H9 (cell line): ENCODE results near the gene TMEM250. TPM values are rescaled to one million over a fixed set of nuclear protein-coding genes. Genes with fewer than 3 reads are reported as not detected.

Source experiments
- DNase-seq: peaks from one replicate; pipeline ENCODE4 v3.0.0-alpha.2; 2017
- H2AFZ ChIP-seq: one replicate; pipeline ENCODE4 v1.6.1; 2013; ENCODE audit warnings: mild to moderate bottlenecking, low read length, control low read depth, moderate library complexity
- H2AK5ac ChIP-seq: 2 replicates; pipeline ENCODE4 v1.6.1; 2013; ENCODE audit warnings: low read length, control low read depth, mixed read lengths; ENCODE audit not compliant: insufficient read length
- H2BK120ac ChIP-seq: one replicate; pipeline ENCODE4 v1.6.1; 2013; ENCODE audit warnings: low read depth, mild to moderate bottlenecking, low read length, control low read depth, inconsistent platforms; ENCODE audit not compliant: poor library complexity, severe bottlenecking
- H2BK12ac ChIP-seq: 2 replicates; pipeline ENCODE4 v1.6.1; 2013; ENCODE audit warnings: low read length, control low read depth, mixed read lengths, low read depth; ENCODE audit not compliant: insufficient read length
- H2BK15ac ChIP-seq: 2 replicates; pipeline ENCODE4 v1.6.1; 2013; ENCODE audit warnings: low read depth, low read length, control low read depth
- H2BK20ac ChIP-seq: one replicate; pipeline ENCODE4 v1.6.1; 2013; ENCODE audit warnings: low read depth, mild to moderate bottlenecking, low read length, control low read depth, inconsistent platforms; ENCODE audit not compliant: poor library complexity, severe bottlenecking
- H2BK5ac ChIP-seq: 2 replicates; pipeline ENCODE4 v1.6.1; 2013; ENCODE audit warnings: low read length, control low read depth, mixed read lengths; ENCODE audit not compliant: insufficient read length
- H3K14ac ChIP-seq: 2 replicates; pipeline ENCODE4 v1.6.1; 2013; ENCODE audit warnings: low read length, control low read depth; ENCODE audit not compliant: insufficient read depth
- H3K18ac ChIP-seq: 2 replicates; pipeline ENCODE4 v1.6.1; 2013; ENCODE audit warnings: low read depth, mild to moderate bottlenecking, mixed read lengths, low read length, control low read depth; ENCODE audit not compliant: insufficient read length
- H3K23ac ChIP-seq: 2 replicates; pipeline ENCODE4 v1.6.1; 2013; ENCODE audit warnings: low read length, control low read depth, mixed read lengths, low read depth; ENCODE audit not compliant: insufficient read length
- H3K23me2 ChIP-seq: 2 replicates; pipeline ENCODE4 v1.6.1; 2013; ENCODE audit warnings: low read depth, mild to moderate bottlenecking, mixed read lengths, low read length, control low read depth; ENCODE audit not compliant: insufficient read length, poor library complexity, severe bottlenecking
- H3K27ac ChIP-seq: 2 replicates; pipeline ENCODE4 v1.5.1; 2013; ENCODE audit warnings: low read length, control low read depth, mixed read lengths, low read depth; ENCODE audit not compliant: insufficient read length
- H3K27me3 ChIP-seq: 2 replicates; pipeline ENCODE4 v1.6.1; 2013; ENCODE audit warnings: low read length, control low read depth, inconsistent platforms; ENCODE audit not compliant: insufficient read depth
- H3K4ac ChIP-seq: 2 replicates; pipeline ENCODE4 v1.6.1; 2013; ENCODE audit warnings: low read depth, mild to moderate bottlenecking, control low read depth, inconsistent platforms, low read length, moderate library complexity
- H3K4me1 ChIP-seq: 2 replicates; pipeline ENCODE4 v1.6.1; 2013; ENCODE audit warnings: low read length, control low read depth, inconsistent platforms; ENCODE audit not compliant: insufficient read depth
- H3K4me2 ChIP-seq: 2 replicates; pipeline ENCODE4 v1.6.1; 2013; ENCODE audit warnings: low read length, control low read depth, mixed read lengths; ENCODE audit not compliant: insufficient read length, insufficient read depth
- H3K56ac ChIP-seq: 2 replicates; pipeline ENCODE4 v1.6.1; 2013; ENCODE audit warnings: low read depth, mild to moderate bottlenecking, mixed read lengths, low read length, control low read depth; ENCODE audit not compliant: insufficient read length
- H3K79me1 ChIP-seq: 2 replicates; pipeline ENCODE4 v1.6.1; 2013; ENCODE audit warnings: low read depth, mild to moderate bottlenecking, moderate library complexity, low read length, control low read depth, inconsistent platforms; ENCODE audit not compliant: insufficient read depth, poor library complexity, severe bottlenecking
- H3K79me2 ChIP-seq: 2 replicates; pipeline ENCODE4 v1.6.1; 2013; ENCODE audit warnings: low read length, control low read depth, inconsistent platforms; ENCODE audit not compliant: insufficient read depth
- H3K9ac ChIP-seq: 2 replicates; pipeline ENCODE4 v1.6.1; 2013; ENCODE audit warnings: low read length, control low read depth, mixed read lengths; ENCODE audit not compliant: insufficient read length; ENCODE audit errors: extremely low read depth
- H3K9me3 ChIP-seq: one replicate; pipeline ENCODE4 v1.6.1; 2013; ENCODE audit warnings: low read depth, low read length, inconsistent platforms; ENCODE audit not compliant: control insufficient read depth
- H3T11ph ChIP-seq: one replicate; pipeline ENCODE4 v1.6.1; 2013; ENCODE audit warnings: mild to moderate bottlenecking, low read length, control low read depth, inconsistent platforms
- H4K20me1 ChIP-seq: one replicate; pipeline ENCODE4 v1.6.1; 2013; ENCODE audit not compliant: control insufficient read depth, insufficient read length, insufficient read depth
- H4K5ac ChIP-seq: 2 replicates; pipeline ENCODE4 v1.6.1; 2013; ENCODE audit warnings: low read depth, mild to moderate bottlenecking, mixed read lengths, low read length, control low read depth; ENCODE audit not compliant: insufficient read length
- H4K8ac ChIP-seq: replicated peaks from 2 replicates; pipeline ENCODE4 v1.6.1; 2013; ENCODE audit warnings: low read length, control low read depth, mixed read lengths, low read depth; ENCODE audit not compliant: insufficient read length
- H4K91ac ChIP-seq: 2 replicates; pipeline ENCODE4 v1.6.1; 2013; ENCODE audit warnings: low read depth, mild to moderate bottlenecking, moderate library complexity, mixed read lengths, low read length, control low read depth; ENCODE audit not compliant: insufficient read length
- H3K27ac Mint-ChIP-seq, 3 experiments: 2 replicates in 2 of 3; 3 replicates in 1 of 3; pipeline ENCODE4 v1.8.0; 2020 to 2021; ENCODE audit warnings: mixed read lengths in 3 of 3, mild to moderate bottlenecking in 1 of 3, moderate library complexity in 1 of 3
- H3K27me3 Mint-ChIP-seq: 2 replicates; pipeline ENCODE4 v1.8.0; 2021; ENCODE audit warnings: low read depth, mild to moderate bottlenecking, moderate library complexity, mixed read lengths
- H3K36me3 Mint-ChIP-seq, 3 experiments: 2 replicates in 2 of 3; 3 replicates in 1 of 3; pipeline ENCODE4 v1.8.0; 2020 to 2021; ENCODE audit warnings: low read depth in 3 of 3, mixed read lengths in 3 of 3; ENCODE audit not compliant: insufficient read depth in 1 of 3
- H3K4me1 Mint-ChIP-seq, 2 experiments: 2 replicates each; pipeline ENCODE4 v1.8.0; 2020; ENCODE audit warnings: mixed read lengths in 2 of 2
- H3K4me3 Mint-ChIP-seq, 2 experiments: 2 replicates in 1 of 2; 3 replicates in 1 of 2; pipeline ENCODE4 v1.8.0; 2020 to 2021; ENCODE audit warnings: mild to moderate bottlenecking in 2 of 2, mixed read lengths in 2 of 2, moderate library complexity in 1 of 2
- H3K9me3 Mint-ChIP-seq, 2 experiments: 2 replicates in 1 of 2; 3 replicates in 1 of 2; pipeline ENCODE4 v1.8.0; 2020; ENCODE audit warnings: mild to moderate bottlenecking in 2 of 2, mixed read lengths in 2 of 2, moderate library complexity in 1 of 2
- CTCF ChIP-seq: fragments of 200-600 bp; sonication (generic); conservative IDR thresholded peaks from 3 replicates; pipeline ENCODE4 v1.8.0; 2021; ENCODE audit warnings: antibody characterized with exemption, mild to moderate bottlenecking
- WGBS: extraction: QIAGEN DNeasy Blood & Tissue Kit; methylation state at CpG from one replicate; pipeline ENCODE4 v1.1.7; 2013; ENCODE audit warnings: missing lambda C conversion rate, low lambda C conversion rate, mixed read lengths; ENCODE audit not compliant: insufficient read length; ENCODE audit errors: extremely low coverage; 5-methylcytosine and 5-hydroxymethylcytosine counted together
- total RNA-seq: library from RNA; stranded (reverse); gene quantifications from 2 replicates; pipeline ENCODE4 v1.2.1, GENCODE V29; 2021

TMEM250 gene
- total RNA-seq, 1 experiment from 2014 or later, result 48.1 TPM

GRCh38 chr9:136078498-136079011 lies 40.1 kb downstream of the TMEM250 start:
- Mint-ChIP-seq H3K27ac (no peak overlapping the region), H3K36me3 (peaks cover 0 to 3% (median 0%) of the 10 kb centered on the region in 3 experiments; a peak in 1 of 7 replicates), H3K9me3 (no peaks in the 10 kb centered on the region), H3K27me3 (no peaks in the 10 kb centered on the region), H3K4me1 (peaks cover 10 to 11% of the 10 kb centered on the region in 2 experiments), H3K4me3 (no peak overlapping the region)
- no peaks in the 10 kb centered on the region for H3K79me2 ChIP-seq
- no peaks in the 10 kb centered on the region for H3K9me3 ChIP-seq
- H3K9ac ChIP-seq, result no peak overlapping the region
- no peak overlapping the region for H3K4ac ChIP-seq
- TF ChIP-seq CTCF, result no peak
- no peak overlapping the region for H2AK5ac ChIP-seq
- no peak overlapping the region for H2BK15ac ChIP-seq
- no peak overlapping the region for H4K91ac ChIP-seq
- H3K23me2 ChIP-seq, result no peaks in the 10 kb centered on the region
- H2BK12ac ChIP-seq, result no peak overlapping the region
- H3K18ac ChIP-seq, result no peak overlapping the region
- H4K20me1 ChIP-seq, result no peaks in the 10 kb centered on the region
- no peaks in the 10 kb centered on the region for H3K79me1 ChIP-seq
- no peak overlapping the region for H3T11ph ChIP-seq
- H3K56ac ChIP-seq, result no peak overlapping the region
- no peak overlapping the region for H4K5ac ChIP-seq
- WGBS, result no CpG with 5 or more reads among the region's 27 CpGs
- no peak overlapping the region for H3K27ac ChIP-seq
- no peaks in the 10 kb centered on the region for H3K4me1 ChIP-seq
- H2BK20ac ChIP-seq, result no peak overlapping the region
- no peak overlapping the region; the same call in 1 of the 2 replicates for H3K14ac ChIP-seq
- peak; percentile 25 for DNase-seq
- no peaks in the 10 kb centered on the region for H3K27me3 ChIP-seq
- H3K4me2 ChIP-seq, result no peak overlapping the region
- no peak overlapping the region for H2BK120ac ChIP-seq
- no peak overlapping the region for H4K8ac ChIP-seq
- no peak overlapping the region for H2BK5ac ChIP-seq
- H3K23ac ChIP-seq, result no peak overlapping the region
- no peak overlapping the region for H2AFZ ChIP-seq
